Subcutaneous adipose tissue (tissue), 4 donors: ENCODE results near the gene MVP. TPM values are rescaled to one million over a fixed set of nuclear protein-coding genes. Genes with fewer than 3 reads are reported as not detected.

ENCODE experiments used
- CTCF ChIP-seq: fragments of 450-650 bp; IDR thresholded peaks from one replicate; pipeline ENCODE4 v1.5.1; 2016; ENCODE audit warnings: low read depth, mild to moderate bottlenecking, control low read depth, antibody characterized with exemption, moderate library complexity
- total RNA-seq, 4 donors: library from RNA; depleted of rRNA; stranded (reverse); fragments of >200 nt; gene quantifications; one replicate each; pipeline ENCODE4 v1.1.0, GENCODE V29; 2016

MVP gene
- total RNA-seq, 4 donors from 2014 or later: 47.1 to 119 (median 103) TPM

GRCh38 chr16:29818082-29818481 is 2.2 kb upstream of the MVP start:
- TF ChIP-seq CTCF: no peak

DNA sequence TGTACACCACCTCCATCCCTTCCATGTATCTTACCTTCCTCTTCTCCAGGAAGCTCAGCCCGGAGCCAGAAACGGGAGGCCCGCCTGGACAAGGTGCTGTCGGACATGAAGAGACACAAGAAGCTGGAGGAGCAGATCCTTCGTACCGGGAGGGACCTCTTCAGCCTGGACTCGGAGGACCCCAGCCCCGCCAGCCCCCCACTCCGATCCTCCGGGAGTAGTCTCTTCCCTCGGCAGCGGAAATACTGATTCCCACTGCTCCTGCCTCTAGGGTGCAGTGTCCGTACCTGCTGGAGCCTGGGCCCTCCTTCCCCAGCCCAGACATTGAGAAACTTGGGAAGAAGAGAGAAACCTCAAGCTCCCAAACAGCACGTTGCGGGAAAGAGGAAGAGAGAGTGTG is 756 bp upstream of the MVP start:
- no peak for TF ChIP-seq CTCF

DNA sequence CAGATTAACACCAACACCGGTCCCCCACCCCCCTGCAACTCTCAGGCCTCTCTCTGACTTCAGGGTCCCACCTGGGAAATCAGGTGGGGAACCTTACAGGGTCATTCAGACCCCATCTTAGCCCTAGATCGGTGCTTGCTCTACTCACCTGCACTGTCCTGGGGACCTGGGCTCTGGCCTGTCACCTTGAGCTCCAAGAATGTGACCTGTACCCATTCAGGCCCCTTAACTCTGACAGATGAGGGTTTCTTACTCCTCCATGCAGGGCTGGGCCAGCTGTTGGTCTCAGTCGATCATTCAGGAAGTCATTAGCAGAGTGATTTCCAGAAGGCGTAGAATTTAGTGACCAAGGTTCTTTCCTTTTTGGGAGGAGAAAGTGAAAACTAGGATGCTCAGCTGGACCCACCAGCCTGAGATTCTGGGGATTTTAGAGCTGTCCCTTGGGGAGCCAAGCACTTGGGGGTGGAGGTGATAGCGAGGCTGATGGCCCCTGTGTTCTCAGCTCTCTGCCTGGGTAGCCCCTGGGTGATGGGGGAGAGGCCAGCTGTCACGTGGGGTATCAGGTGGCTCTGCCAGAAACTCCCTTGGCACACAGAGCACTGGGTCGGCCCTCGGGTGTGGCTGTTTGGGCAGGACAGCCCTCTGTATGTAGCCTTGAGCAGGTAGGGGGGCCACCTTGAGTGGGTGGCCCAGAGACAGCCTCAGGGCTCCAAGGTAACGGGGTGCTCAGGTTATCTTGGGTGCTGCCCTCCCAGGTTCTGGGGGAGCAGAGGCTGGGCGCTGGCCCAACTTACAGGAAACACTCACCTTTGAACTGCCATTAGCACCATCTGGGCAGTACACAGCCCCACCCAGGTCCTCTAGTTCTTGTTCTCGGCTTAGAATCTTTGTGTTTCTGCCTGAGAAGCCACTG is 724 bp downstream of the MVP start:
- TF ChIP-seq CTCF: no peak

DNA sequence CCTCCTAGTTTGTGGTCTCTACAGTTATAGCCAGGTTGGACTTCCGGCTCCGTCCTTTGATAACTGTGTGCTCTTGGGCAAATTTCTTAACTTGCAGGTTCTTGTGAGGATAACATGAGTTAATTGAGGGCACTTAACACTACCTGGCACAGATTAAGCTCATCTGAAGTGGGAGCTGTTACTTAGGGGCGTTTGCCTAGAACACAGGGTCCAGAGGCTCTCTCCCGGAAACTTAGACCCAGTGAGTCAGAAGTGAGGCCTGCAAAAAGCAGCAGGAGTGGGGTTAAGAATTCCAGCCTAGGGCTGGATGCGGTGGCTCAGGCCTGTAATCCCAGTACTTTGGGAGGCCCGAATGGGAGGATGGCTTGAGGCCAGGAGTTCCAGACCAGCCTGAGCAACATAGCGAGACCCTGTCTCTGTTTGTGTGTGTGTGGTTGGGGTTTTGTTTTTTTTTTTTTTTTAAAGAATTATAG is 1.4 kb downstream of the MVP start:
- TF ChIP-seq CTCF: no peak

- no peak for TF ChIP-seq CTCF
Observed at GRCh38 chr16:29824589-29825144, 4.4 kb downstream of the MVP start.

DNA sequence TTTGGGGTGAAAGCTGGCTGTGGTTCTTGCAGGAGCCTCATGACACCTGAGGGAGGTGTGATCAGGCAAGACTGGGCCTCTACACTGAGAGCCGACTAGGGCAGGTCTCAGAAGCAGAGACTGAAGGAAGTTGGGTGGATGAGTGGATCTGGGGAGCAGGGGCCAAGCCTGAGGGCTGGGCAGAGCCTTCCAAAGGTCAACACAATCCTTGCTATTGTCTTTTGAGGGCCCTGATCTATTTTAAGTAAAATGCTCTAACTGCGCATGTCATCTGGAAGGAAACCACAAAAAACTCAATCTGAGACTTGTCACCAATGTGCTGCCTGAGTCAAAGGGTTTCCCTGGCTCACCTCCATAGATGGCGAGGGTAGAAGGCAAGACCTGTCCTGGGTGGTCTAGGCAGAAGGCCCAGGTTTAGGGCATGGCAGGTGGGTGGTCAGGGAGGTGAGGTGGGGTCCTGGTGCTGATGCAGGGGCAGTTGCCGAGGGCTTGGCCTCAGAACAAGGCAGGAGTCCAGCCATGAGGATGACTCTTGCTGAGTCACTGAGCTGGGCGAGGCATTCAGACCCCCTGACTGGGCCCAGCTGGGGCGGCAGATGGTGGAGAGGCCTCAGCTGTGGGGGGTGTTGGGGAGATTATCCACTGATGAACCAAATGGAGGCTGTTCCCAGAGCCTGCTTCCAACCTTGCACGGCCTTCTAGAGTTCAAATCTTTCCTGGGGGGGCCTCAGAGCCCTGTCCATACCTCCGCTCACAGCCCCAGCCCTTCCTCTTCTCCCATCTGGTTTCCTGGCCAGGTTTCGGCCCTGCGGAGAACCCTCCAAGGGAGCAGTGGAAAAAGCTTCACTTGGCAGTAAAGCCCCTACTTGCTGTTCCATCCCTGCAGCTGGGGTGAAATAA is 5.1 kb downstream of the MVP start:
- no peak for TF ChIP-seq CTCF

DNA sequence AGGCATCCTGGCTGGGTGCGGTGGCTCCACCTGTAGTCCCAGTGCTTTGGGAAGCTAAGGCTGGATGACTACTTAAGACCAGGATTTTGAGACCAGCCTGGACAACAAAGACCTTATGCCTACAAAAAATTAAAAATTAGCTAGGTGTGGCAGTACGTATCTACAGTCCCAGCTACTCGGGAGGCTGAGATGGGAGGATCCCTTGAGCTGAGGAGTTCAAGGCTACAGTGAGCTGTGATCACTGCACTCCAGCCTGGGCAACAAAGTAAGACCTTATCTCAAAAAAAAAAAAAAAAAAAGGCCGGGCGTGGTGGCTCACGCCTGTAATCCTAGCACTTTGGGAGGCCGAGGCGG is 6.1 kb downstream of the MVP start:
- no peak for TF ChIP-seq CTCF
